ENCODE data around the gene AGTR1. TPM values are rescaled to one million over a fixed set of nuclear protein-coding genes. Genes with fewer than 3 reads are reported as not detected.

Gene AGTR1
- 39.6 TPM for total RNA-seq

GRCh38 chr3:148697306-148698189, at the start of gene AGTR1:
AGTR1 (plus strand) TSS chr3:148697903; CDS start chr3:148741036, 43,133 bp downstream.
- DNase-seq = peak; percentile 85

GRCh38 chr3:148648685-148649352, 48.9 kb upstream of the AGTR1 start:
- DNase-seq = no peak

- no peak for DNase-seq
Measured at GRCh38 chr3:148651549-148651948, 46.2 kb upstream of the AGTR1 start.

GRCh38 chr3:148654433-148654832, 43.3 kb upstream of the AGTR1 start:
- no peak for DNase-seq

- DNase-seq = no peak
Measured at GRCh38 chr3:148657470-148657869, 40.2 kb upstream of the AGTR1 start.

- no peak for DNase-seq
Measured at GRCh38 chr3:148659512-148659911, 38.2 kb upstream of the AGTR1 start.

GRCh38 chr3:148680289-148680688, 17.4 kb upstream of the AGTR1 start:
- DNase-seq = no peak

- no peak for DNase-seq
Measured at GRCh38 chr3:148681080-148681479, 16.6 kb upstream of the AGTR1 start.

- no peak for DNase-seq
Measured at GRCh38 chr3:148682997-148683396, 14.7 kb upstream of the AGTR1 start.

- DNase-seq = no peak
Measured at GRCh38 chr3:148694116-148694515, 3.6 kb upstream of the AGTR1 start.

- DNase-seq = no peak
Measured at GRCh38 chr3:148698190-148698810, 597 bp downstream of the AGTR1 start.

- no peak for DNase-seq
Measured at GRCh38 chr3:148705314-148705713, 7.6 kb downstream of the AGTR1 start.

- DNase-seq = no peak
Measured at GRCh38 chr3:148707601-148708380, 10.1 kb downstream of the AGTR1 start.

- DNase-seq = no peak
Measured at GRCh38 chr3:148708409-148708808, 10.7 kb downstream of the AGTR1 start.

- DNase-seq = no peak
Measured at GRCh38 chr3:148709560-148710253, 12.0 kb downstream of the AGTR1 start.

- no peak for DNase-seq
Measured at GRCh38 chr3:148710665-148711064, 13.0 kb downstream of the AGTR1 start.

- DNase-seq = no peak
Measured at GRCh38 chr3:148711981-148712666, 14.4 kb downstream of the AGTR1 start.

GRCh38 chr3:148714521-148714920, 16.8 kb downstream of the AGTR1 start:
- no peak for DNase-seq

- no peak for DNase-seq
Measured at GRCh38 chr3:148716657-148717056, 19.0 kb downstream of the AGTR1 start.

- DNase-seq = no peak
Measured at GRCh38 chr3:148717885-148718561, 20.3 kb downstream of the AGTR1 start.
